B cell (primary cell): Measurements from ENCODE around the gene CD200. TPM values are rescaled to one million over a fixed set of nuclear protein-coding genes. Genes with fewer than 3 reads are reported as not detected.

ENCODE experiments used
- ATAC-seq: fragments of 200-7000 bp; cut with Tn5 transposase; one replicate; pipeline ENCODE4 v1.10.0; 2021; ENCODE audit warnings: low read depth, mild to moderate bottlenecking, moderate number of reproducible peaks, moderate library complexity
- CTCF ChIA-PET: fragments of 350-600 bp; sonication (Branson Sonifier 250); formaldehyde crosslinking; loops from one replicate; lab custom pipeline; 2021; ENCODE audit warnings: antibody characterized with exemption, inconsistent platforms; lab: Charles Lee
- POLR2A ChIA-PET: fragments of 350-600 bp; sonication (Branson Sonifier 250); formaldehyde crosslinking; loops from one replicate; lab custom pipeline; 2021; ENCODE audit warnings: antibody characterized with exemption; lab: Charles Lee
- DNase-seq: peaks from one replicate; pipeline ENCODE4 v3.0.0; 2013
- H2AFZ ChIP-seq: 2 replicates; pipeline ENCODE4 v1.6.1; 2012; ENCODE audit warnings: mild to moderate bottlenecking, low read depth, low read length; ENCODE audit not compliant: insufficient read depth, poor library complexity, severe bottlenecking
- H3K27ac ChIP-seq, 2 donors: 1 replicate in 1 of 2; 2 replicates in 1 of 2; pipeline ENCODE4 v1.5.1; 2012 to 2013; ENCODE audit warnings: low read length in 2 of 2, mild to moderate bottlenecking in 2 of 2, moderate library complexity in 1 of 2
- H3K27me3 ChIP-seq, 4 experiments: fragments of 200-600 bp in 1 of 4; sonication (generic) in 1 of 4; replicated peaks in 1 of 4; 1 replicate in 2 of 4; 2 replicates in 2 of 4; pipeline versions ENCODE4 v1.6.1 to v1.7.0; 2013 to 2016; ENCODE audit warnings: low read length in 3 of 4, mild to moderate bottlenecking in 2 of 4, mixed read lengths in 1 of 4, moderate library complexity in 1 of 4; ENCODE audit not compliant: insufficient read depth in 4 of 4, control insufficient read depth in 3 of 4; ENCODE audit errors: control extremely low read depth in 1 of 4
- H3K36me3 ChIP-seq, 2 experiments: replicated peaks in 1 of 2; 1 replicate in 1 of 2; 2 replicates in 1 of 2; pipeline versions ENCODE4 v1.6.1 to v1.7.1; 2013; ENCODE audit warnings: low read length in 1 of 2; ENCODE audit not compliant: insufficient read depth in 2 of 2, control insufficient read depth in 1 of 2; ENCODE audit errors: control extremely low read depth in 1 of 2, extremely low read depth in 1 of 2
- H3K4me1 ChIP-seq, 2 donors: fragments of 200-600 bp in 1 of 2; sonication (generic) in 1 of 2; 1 replicate in 1 of 2; 2 replicates in 1 of 2; pipeline versions ENCODE4 v1.5.1 to v1.6.1; 2013 to 2017; ENCODE audit warnings: low read length in 2 of 2; ENCODE audit not compliant: control insufficient read depth in 2 of 2, insufficient read depth in 2 of 2
- H3K4me2 ChIP-seq: replicated peaks from 2 replicates; pipeline ENCODE3; 2012; ENCODE audit warnings: mild to moderate bottlenecking, low read depth, low read length; ENCODE audit not compliant: poor library complexity, severe bottlenecking
- H3K4me3 ChIP-seq, 5 experiments: fragments of 200-600 bp in 1 of 5; sonication (generic) in 1 of 5; 1 replicate in 3 of 5; 2 replicates in 2 of 5; pipeline versions ENCODE4 v1.5.1 to v1.7.0; 2011 to 2016; ENCODE audit warnings: low read length in 4 of 5, mild to moderate bottlenecking in 4 of 5, low read depth in 2 of 5, control low read depth in 1 of 5, moderate library complexity in 1 of 5; ENCODE audit not compliant: insufficient read depth in 1 of 5; ENCODE audit errors: control extremely low read depth in 1 of 5, extremely low read depth in 1 of 5
- H3K79me2 ChIP-seq: fragments of 200-600 bp; sonication (generic); one replicate; pipeline ENCODE4 v1.6.0; 2016; ENCODE audit warnings: low read length; ENCODE audit not compliant: control insufficient read depth, insufficient read depth
- H3K9ac ChIP-seq: fragments of 200-600 bp; sonication (generic); 2 replicates; pipeline ENCODE4 v1.6.1; 2017; ENCODE audit warnings: mild to moderate bottlenecking, low read length, moderate library complexity
- H3K9me3 ChIP-seq, 3 donors: one replicate each; pipeline versions ENCODE4 v1.6.1 to v1.7.1; 2013; ENCODE audit warnings: low read length in 2 of 3; ENCODE audit not compliant: control insufficient read depth in 2 of 3, insufficient read depth in 1 of 3; ENCODE audit errors: control extremely low read depth in 1 of 3
- H4K20me1 ChIP-seq: 2 replicates; pipeline ENCODE4 v1.6.0; 2012; ENCODE audit warnings: mild to moderate bottlenecking, low read length; ENCODE audit not compliant: insufficient read depth, control insufficient read depth, poor library complexity, severe bottlenecking
- H3K27ac Mint-ChIP-seq: one replicate; pipeline ENCODE4 v1.8.0; 2021; ENCODE audit warnings: mixed read lengths
- H3K27me3 Mint-ChIP-seq: one replicate; pipeline ENCODE4 v1.8.0; 2021; ENCODE audit warnings: mixed read lengths
- H3K4me1 Mint-ChIP-seq: one replicate; pipeline ENCODE4 v1.8.0; 2021; ENCODE audit warnings: mixed read lengths
- H3K4me3 Mint-ChIP-seq: one replicate; pipeline ENCODE4 v1.8.0; 2021; ENCODE audit warnings: mixed read lengths
- H3K9me3 Mint-ChIP-seq: one replicate; pipeline ENCODE4 v1.8.0; 2022; ENCODE audit warnings: mixed read lengths; ENCODE audit not compliant: insufficient read depth
- CTCF ChIP-seq: fragments of 200-600 bp; IDR thresholded peaks from one replicate; pipeline ENCODE4 v1.8.0; 2022; ENCODE audit warnings: antibody characterized with exemption, mild to moderate bottlenecking
- EZH2 ChIP-seq: IDR thresholded peaks from 2 replicates; pipeline ENCODE4 v1.6.1; 2012; ENCODE audit warnings: borderline replicate concordance, low read depth, mild to moderate bottlenecking, moderate library complexity, low read length; ENCODE audit not compliant: insufficient read depth, poor library complexity, severe bottlenecking
- WGBS: methylation state at CpG from one replicate; pipeline ENCODE4 v1.1.5; 2013; ENCODE audit warnings: missing lambda C conversion rate; ENCODE audit not compliant: insufficient coverage; 5-methylcytosine and 5-hydroxymethylcytosine counted together
- intact Hi-C: fragments of 100-400 bp; cut with micrococcal nuclease; formaldehyde crosslinking; loops from one replicate; pipeline ENCODE4 v1.10.0; 2022
- polyA plus RNA-seq: library from polyadenylated mRNA; depleted of rRNA; stranded (reverse); fragments of >200 nt; gene quantifications from 2 replicates; pipeline ENCODE4 v1.2.3, GENCODE V29; 2012
- total RNA-seq, 2 donors: library from RNA; stranded (reverse); fragments of 120-200 nt in 1 of 2; gene quantifications; 1 replicate in 1 of 2; 2 replicates in 1 of 2; pipeline versions ENCODE4 v1.2.3 to v1.2.4, GENCODE V29; 2013 to 2022

CD200 gene
- total and polyA plus RNA-seq, 2 donors (not counting 1 experiment from before 2014, with no cell fraction given): 35.0 to 49.9 TPM

- Histone ChIP-seq H4K20me1 (peaks cover 10% of the 10 kb centered on the region), H3K4me2 (no peak overlapping the region), H3K36me3 (peaks cover 0 to 34% of the 10 kb centered on the region in 2 experiments), H2AFZ (no peak overlapping the region), H3K27me3 (no peaks in the 10 kb centered on the region), H3K9me3 (peaks cover 0 to 3% (median 0%) of the 10 kb centered on the region in 3 donors), H3K9ac (no peak overlapping the region), H3K4me3 (no peak overlapping the region), H3K4me1 (peaks cover 9 to 28% of the 10 kb centered on the region in 2 donors), H3K79me2 (peaks cover 33% of the 10 kb centered on the region), H3K27ac (peak overlapping the region in 1 of 2 donors; percentile 2)
- POLR2A ChIA-PET: no interaction called here
- CTCF ChIA-PET: no interaction called here
- DNase-seq (no peak), ATAC-seq (no peak)
- WGBS: no CpG with 5 or more reads among the region's 2 CpGs
- intact Hi-C loops: no loop called here
- H3K4me1 Mint-ChIP-seq: peaks cover 64% of the 10 kb centered on the region
- no peak overlapping the region for H3K4me3 Mint-ChIP-seq
- H3K27ac Mint-ChIP-seq: no peak overlapping the region
- TF ChIP-seq EZH2: no peak
- TF ChIP-seq CTCF: no peak
- no peaks in the 10 kb centered on the region for H3K27me3 Mint-ChIP-seq
- no peaks in the 10 kb centered on the region for H3K9me3 Mint-ChIP-seq
These were observed 8.4 kb downstream of the CD200 start for GRCh38 chr3:112341386-112341785.

- Histone ChIP-seq H3K36me3 (peaks cover 0 to 62% of the 10 kb centered on the region in 2 experiments), H3K9me3 (peaks cover 0 to 3% (median 0%) of the 10 kb centered on the region in 3 donors), H4K20me1 (peaks cover 14% of the 10 kb centered on the region), H3K9ac (no peak overlapping the region), H3K4me3 (no peak overlapping the region), H3K27me3 (no peaks in the 10 kb centered on the region), H3K79me2 (peaks cover under 1% of the 10 kb centered on the region), H3K27ac (peak overlapping the region in 1 of 2 donors; percentile 50), H2AFZ (no peak overlapping the region), H3K4me2 (no peak overlapping the region), H3K4me1 (no peaks in the 10 kb centered on the region)
- Mint-ChIP-seq H3K27me3 (no peaks in the 10 kb centered on the region), H3K27ac (peak overlapping the region; percentile 62), H3K4me1 (peaks cover 54% of the 10 kb centered on the region), H3K4me3 (no peak overlapping the region), H3K9me3 (no peaks in the 10 kb centered on the region)
- TF ChIP-seq EZH2: no peak
- TF ChIP-seq CTCF: no peak
- ATAC-seq: no peak
- CTCF ChIA-PET: interaction anchor here (1.4 to 1.7 kb wide), 3 partner anchors 9 to 234 kb away, joined by 3 to 4 read pairs (median 4); no protein-coding TSS in a partner anchor
- POLR2A ChIA-PET: no interaction called here
- DNase-seq: no peak
- intact Hi-C loops: no loop called here
- 100% methylated on average over 1 of the region's 2 CpGs for WGBS
These were observed 12.7 kb downstream of the CD200 start for GRCh38 chr3:112345681-112346080.
